ENCODE results near the gene MRS2.

Gene MRS2

DNA sequence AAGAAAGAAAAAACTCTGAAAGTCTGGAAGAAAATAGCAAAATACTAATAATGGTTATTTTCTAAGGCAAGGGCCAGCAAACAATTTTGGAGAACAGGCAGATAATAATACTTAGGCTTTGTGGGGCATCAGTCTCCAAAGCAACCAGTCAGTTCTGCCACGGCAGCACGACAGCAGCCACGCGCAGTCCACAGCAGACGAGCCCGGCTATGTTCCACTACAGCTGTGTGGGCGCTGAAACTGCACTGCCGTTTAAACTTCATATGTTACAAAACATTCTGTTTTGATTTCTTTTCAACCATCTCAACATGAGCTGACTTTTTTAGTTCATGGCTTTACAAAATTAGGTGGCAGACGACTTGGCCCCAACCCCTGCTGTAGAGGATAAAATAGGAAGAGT lies 29.9 kb downstream of the MRS2 start:
- no peak for DNase-seq

DNA sequence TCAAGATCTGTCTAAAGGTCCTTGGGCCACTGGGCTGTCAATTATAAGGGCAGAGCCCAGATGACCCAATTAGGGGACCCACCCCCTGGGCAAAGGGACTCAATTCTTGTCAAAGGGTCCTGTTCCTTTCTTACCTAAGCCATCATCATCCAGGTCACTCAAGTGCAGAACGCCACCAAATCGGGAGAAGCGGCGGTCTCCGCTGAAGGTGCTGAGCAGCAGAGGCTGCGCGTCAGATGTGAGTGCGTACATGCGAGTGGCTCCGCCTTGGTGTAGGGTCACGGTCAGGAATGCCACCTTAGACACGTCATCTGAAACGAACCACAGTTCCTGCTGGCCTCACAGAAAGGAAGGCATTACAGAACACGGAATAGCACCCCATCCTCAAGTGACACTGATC lies 34.2 kb downstream of the MRS2 start:
- no peak for DNase-seq

DNA sequence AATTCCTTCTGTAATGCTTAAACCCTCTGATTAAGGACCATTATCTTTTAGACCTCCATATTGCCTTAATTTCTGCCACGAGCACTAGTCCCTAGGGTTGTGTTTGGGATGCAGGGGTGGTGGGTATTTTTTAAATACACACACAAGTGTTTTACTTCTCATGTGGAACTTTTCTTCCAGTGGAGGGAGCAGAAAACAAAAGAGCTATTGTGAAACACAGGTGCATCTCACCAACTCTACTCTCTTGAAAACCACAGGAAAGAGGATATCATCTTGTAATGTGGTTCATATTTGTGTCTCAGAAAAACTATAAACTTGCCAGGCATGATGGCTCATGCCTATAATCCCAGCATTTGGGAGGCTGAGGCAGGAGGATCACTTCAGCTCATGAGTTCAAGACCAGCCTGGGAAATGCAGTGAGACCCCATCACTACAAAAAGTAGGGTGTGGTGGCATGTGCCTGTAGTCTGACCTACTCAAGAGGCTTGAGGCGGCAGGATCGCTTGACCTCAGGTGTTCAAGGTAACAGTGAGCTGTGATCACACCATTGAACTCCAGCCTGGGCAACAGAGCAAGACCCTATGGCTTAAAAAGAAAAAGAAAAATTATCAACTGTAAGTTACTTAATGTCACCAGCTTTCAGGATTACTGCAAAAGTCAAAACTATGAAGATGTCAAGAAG lies 37.3 kb downstream of the MRS2 start:
- no peak for DNase-seq

DNA sequence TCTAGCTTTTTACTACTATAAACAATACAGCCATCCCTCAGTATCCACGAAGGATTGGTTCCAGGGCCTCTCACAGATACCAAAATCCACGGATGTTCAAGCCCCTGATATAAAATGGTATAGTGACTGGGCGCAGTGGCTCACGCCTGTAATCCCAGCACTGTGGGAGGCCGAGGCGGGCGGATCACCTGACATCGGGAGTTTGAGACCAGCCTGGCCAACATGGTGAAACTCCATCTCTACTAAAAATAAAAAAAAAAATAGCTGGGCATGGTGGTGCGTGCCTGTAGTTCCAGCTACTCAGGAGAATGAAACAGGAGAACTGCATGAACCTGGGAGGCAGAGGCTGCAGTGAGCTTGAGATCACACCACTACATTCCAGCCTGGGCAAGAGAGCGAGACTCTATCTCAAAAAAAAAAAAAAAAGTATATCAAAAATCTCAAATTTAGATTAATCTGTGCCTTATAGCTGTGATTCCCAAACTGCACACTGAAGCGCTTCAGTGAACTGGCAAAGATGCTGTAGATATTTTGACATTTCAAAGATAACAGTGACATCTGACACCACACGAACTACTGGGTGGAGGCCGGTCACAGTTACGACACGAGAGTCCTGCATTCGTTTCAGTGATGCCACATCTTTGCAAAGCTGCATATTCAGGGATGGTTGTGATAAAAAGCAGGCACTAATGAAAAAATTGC lies 38.3 kb downstream of the MRS2 start:
- DNase-seq = no peak

DNA sequence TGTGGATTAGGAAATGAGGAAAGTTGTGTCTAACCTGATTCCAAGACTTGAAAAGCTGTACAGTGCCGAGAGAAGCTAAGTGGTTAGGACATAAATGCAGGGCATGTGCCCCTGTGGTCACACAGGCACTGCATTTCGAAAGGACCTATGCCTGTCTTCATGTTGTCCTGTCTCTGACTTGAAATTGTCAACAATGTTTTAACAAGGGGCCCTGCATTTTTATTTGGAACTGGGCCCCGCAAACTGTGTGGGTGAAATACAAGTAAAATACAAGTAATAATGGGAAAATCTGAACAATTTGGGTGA lies 38.8 kb downstream of the MRS2 start:
- no peak for DNase-seq

DNA sequence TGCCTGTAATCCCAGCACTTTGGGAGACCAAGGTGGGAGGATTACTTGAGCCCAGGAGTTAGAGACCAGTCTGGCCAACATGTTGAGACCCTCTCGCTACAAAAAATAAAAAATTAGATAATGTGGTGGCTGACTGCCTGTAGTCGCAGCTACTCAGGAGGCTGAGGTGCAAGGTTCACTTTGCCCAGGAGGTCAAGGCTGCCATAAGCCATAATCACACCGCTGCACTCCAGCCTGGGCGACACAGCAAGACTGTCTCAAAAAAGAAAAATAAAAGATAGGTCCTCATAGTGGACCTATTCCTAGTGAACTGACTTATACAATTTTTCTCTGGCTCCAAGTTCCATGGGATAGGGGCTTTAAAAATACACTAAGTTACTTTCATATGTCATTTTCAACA lies 41.9 kb downstream of the MRS2 start:
- no peak for DNase-seq

DNA sequence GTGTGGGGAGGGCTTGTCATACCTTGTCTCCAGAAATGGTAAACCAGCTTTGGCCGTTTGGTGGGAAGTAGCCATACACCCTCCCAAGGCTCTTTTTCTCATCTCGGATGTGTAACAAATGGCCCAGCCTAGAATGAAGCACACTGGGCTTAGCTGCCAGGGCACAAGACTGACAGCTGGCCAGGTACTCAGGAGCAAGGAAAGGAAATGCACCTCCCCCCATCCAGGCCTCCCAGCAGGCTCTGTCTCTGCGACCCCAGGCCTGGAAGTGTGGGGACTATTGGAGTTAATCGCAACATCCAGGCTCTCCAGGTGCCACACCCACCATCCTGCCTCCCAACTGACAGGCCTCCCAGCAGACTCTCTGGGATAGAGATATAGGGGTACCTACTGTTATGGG lies 43.0 kb downstream of the MRS2 start:
- DNase-seq = no peak

DNA sequence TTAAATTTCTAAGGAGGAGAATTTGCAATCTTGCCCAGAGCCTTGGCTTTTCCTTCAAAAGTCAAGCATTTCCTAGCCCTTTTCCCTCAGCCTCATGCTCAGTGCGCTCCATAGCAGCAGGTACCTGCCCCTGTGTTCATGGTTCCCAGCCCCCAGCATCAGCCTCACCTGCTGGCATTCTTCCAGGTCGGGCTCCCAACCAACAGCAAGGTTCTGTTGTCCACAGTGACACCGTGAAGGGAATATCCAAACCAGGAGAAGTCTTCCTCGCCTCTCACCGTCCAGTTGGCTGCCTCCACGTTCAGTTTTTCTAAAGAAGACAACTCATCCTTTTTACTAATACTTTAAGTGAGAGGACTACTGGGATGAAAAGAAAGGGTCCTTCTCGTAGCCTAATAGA lies 43.9 kb downstream of the MRS2 start:
- DNase-seq = no peak

DNA sequence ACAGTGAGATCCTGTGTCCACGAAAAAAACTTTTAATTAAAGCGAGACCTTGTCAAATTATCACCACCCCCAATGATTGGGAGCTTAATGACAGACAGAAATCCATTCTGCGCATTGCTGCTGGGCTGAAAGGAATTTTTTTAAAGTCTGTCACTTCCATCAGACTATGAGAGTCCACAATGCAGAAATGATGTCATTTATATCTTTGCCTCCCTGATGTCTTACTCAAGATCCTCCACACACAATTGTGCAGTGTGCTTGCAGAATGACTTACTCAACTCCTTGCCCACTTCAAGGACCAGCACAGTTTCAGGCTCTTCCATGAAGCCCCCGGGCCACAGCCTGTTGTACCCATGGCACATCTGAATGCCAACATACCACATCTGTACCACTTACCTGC lies 45.7 kb downstream of the MRS2 start:
- DNase-seq = no peak

DNA sequence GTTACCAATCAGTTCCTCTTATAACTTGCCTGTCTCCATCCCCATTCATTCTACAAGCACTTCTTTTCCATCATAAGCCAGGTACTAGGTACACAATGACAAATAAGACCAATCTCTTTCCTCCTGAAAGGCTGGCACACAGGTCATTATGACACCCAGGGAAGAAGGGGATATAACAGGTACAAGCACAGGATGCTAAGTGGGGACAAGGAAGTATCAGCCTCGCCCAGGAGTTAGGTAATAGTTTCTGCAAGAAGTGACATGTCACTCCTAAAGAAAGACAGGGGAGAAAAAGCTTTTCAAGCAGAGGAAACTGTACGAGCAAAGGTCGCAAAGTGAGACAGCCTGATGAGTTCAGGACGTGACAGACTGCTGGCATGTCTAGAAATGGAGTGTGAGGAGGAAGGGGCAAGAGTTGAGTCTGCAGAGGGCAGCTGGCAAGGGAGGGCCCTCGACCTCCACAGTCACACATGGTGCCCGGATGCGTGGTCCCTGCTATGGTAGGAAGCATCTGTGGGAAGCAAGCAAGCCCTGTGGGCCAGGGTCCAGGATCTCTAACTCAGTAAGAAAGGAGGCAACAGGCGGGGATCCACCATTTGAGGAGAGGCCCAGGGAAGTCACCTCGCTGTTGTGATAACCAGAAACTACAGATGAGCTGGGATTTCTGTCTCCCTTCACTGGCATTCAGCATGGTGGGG lies 46.2 kb downstream of the MRS2 start:
- DNase-seq = no peak

DNA sequence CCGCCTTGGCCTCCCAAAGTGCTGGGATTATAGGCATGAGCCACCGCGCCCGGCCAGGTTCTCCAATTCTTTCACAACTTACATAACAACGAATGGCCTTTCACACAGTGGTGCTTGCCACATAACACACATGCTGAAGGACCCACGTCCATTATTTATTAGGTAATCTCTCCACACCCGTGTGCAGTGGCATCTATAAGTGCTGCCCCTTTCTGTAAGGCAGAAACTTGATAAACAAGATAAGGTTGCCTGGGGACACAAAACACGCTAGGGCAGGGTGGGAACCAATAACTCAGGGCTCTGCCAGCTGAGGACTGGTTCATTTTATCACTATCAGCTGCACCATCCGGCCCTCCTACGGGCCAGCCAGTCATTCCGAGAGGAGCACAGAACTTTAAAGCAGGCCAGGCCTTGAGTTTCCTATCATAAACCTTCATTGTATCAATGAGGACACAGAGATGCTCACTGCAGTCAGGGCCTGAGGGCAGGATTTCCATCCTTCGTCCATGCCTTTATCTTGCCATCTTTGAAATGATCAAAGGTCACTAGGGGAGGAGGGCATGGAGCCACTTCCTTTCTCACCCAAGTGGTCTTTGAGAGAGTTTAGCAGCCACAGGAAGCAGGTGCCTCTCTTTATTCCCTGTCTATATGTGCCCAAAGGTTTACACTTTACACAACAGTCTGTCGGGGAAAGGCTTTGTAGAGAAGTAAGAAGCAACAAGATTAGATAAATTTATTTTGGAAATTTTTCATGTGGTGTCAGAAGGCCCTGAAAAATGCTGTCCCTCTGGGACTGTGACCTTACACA lies 49.0 kb downstream of the MRS2 start:
- no peak for DNase-seq

DNA sequence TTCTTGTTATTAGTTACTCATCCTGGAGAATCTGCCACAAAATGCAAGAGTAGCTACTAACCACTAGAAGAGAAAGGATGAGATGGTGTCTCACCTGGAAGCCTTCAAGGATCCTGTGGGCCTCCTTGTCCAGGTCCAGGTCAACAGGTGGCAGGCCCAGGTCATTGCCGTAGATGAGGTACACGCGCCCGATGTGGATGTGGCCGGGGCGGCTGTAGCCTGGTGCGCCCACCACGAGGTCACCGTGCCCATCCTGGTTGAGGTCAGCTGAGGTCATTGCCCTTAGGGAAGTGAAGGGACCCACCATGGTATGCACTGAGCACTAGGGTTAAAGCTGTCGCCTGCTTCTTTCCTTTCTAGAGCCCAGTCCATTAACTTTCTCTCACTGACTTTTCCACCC lies 51.2 kb downstream of the MRS2 start:
- DNase-seq = no peak

DNA sequence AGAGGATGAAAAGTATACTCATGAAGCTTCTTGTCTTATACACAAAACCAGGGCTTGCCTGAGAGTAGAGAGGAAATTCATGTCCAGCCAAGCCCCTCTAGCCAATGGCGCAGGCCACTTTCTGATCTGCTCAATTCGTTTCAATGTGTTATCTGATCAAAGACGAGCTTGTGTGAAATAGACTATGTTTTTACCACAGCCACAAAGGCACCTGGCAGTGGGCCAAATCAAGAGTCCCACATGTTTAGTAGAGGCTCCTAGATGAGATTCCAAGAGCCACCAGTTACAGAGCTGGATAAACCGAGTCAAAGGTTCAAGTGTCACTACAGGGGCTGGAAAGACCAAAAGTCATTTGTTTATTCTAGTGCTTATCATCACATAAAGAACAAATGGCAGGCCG lies 51.7 kb downstream of the MRS2 start:
- DNase-seq = no peak

DNA sequence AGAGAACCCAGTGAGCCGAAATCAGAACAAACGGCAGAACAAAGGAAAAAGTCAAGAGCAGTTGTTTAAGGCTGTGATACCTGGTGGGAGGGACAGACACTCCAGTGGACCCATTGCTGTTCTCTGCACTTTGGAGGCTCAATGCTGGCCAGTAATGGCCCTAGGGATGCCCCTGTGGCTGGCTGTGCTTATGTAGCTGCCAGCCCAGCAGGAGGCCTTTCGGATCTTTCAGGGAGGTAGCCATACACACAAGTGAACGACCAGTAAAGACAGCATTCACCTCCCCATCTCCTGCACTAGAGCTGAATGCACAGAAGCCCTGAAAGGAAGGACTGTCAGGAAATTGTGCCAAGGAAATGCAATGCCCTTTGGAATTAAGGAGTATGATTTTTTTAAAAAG lies 52.3 kb downstream of the MRS2 start:
- DNase-seq = no peak

DNA sequence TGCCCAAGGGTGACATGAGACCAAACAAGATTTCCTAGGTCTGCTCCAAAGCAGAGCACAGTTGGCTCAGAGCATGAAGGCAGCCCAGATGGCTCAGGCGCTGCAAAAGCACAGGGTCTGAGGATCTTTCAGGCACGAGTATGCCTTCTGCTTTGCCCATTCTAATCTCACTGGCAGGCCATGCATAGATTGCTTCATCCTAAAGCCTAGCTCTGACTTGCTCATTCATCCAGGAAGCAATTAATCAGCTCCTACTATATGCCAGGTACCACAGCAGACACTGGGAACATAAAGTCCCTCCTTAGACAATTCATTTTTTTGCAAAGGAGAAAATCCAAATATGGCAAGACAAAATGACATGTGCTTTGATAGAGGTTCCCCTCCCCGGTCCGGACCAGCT lies 55.4 kb downstream of the MRS2 start:
- DNase-seq = no peak

DNA sequence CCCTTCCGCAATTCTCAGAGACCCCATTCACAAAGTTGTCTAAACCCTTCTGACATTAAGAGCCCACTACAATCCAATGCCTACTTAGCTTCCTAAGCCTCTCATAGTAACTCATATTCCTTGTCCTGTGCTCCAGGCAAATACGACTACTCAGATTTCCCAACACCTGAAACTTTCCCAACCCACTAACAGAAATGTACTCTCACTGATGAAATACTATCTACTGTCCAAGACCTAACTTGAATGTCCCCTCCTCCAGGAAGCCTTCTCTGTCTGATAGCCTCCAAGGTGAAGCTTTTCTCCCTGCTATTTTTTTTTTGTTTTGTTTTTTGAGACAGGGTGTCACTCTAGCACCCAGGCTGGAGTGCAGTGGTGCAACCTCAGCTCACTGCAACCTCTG lies 56.2 kb downstream of the MRS2 start:
- DNase-seq = no peak

DNA sequence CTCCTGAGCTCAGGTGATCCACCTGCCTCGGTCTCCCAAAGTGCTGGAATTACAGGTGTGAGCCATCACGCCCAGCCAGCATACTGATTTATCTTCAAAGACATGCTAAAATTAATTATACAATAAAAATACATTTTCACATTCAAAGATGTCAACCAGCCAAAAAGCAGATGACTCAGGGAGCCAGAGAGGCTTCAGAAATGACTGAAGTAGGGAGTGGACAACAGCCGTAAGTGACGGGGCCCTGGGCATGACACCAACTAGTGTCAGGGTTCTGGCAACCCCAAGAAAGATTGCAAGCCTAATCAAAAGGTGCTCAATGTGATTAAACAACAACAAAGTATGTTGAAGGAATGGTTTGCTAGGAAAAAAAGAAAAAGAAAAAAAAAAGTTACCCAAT lies 58.2 kb downstream of the MRS2 start:
- no peak for DNase-seq

DNA sequence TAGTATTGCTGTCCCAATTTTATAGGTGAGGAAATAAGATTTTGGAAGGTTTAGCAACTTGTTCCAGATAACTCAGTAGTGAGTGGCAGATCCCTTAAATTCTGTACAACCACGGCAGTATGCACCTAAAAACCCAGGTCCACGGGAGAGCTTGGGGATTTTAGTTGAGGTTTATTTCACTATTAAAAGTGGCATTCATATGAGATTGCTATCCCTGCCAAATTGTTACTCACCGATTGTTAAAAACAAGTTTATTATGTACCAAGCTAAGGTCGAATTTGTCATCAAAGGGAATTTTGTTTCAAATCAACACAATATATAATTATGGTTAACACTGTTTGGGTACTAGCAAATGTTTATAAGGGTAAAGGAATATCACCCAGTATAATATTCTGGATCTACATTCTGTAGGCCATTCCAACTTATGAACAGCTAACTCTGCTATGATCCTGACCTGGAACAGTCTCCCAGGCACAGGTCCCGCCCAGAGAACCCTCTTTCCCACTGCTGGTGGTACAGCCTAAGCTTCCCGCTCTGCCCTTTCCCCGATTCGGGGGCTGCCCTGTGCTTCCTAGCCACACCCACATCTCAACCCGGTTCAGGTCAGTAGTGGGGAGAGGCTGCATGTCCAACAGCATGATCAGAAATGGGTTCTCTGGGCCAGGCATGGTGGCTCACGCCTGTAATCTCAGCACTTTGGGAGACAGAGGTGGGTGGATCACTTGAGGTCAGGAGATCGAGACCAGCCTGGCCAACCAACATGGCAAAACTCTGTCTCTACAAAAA lies 61.7 kb downstream of the MRS2 start:
- no peak for DNase-seq

DNA sequence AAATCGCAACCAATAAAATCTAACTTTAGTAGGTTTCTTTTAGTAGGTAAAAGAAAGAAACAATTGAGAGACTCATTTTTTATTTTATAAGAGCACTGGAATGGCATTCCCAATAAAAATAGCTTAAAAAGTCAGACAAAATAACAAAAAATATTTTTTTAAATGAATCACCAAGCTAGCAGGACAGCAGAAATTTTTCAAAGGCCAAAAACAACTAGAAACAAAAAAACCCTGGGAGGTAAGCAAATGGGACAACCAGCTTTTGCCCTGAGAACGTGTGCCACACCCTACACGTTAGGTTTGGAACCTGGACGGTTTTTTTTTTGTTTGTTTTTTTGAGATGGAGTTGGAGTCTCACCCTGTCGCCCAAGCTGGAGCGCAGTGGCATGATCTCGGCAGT lies 67.1 kb downstream of the MRS2 start:
- no peak for DNase-seq

DNA sequence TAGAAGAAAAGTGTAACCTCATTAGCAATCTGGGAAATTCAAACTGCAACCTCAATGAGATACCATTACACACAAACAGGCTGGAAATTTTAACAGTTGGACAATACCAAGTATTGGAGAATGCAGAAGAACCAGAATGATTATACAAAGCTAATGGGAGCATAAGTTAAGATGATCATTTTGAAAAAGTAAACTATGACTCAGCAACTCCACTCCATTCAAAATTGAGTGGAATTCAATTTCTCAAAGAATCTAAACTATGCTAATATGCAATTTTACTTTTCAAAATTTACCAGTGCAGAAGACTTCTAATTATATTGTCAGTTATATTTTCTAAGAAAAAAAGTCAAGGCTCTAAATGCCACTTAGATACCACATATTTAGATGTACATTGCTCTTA lies 69.4 kb downstream of the MRS2 start:
- DNase-seq = no peak
